PC-9 (cell line): ENCODE data around the gene TSTD1. TPM values are rescaled to one million over a fixed set of nuclear protein-coding genes. Genes with fewer than 3 reads are reported as not detected.
"Not testable (repeated sequence)": the region's sequence is repeated elsewhere in the genome, so short reads cannot be mapped to it uniquely, and the experiment has no call there.

Experiments used
- BruUV-seq: library from RNA; stranded (reverse); fragments of 400-500 nt; replicated peaks from 2 replicates; lab custom pipeline; 2021; lab: Mats Ljungman, UMichigan
- CTCF ChIA-PET: fragments of 300-600 bp; sonication (Branson Sonifier 250); formaldehyde crosslinking; loops from one replicate; lab custom pipeline; 2022; ENCODE audit warnings: antibody characterized with exemption; lab: Charles Lee
- POLR2A ChIA-PET: fragments of 300-600 bp; sonication (Branson Sonifier 250); formaldehyde crosslinking; loops from one replicate; lab custom pipeline; 2022; ENCODE audit warnings: antibody characterized with exemption; ENCODE audit not compliant: unreplicated experiment; lab: Charles Lee
- DNase-seq, 2 experiments: peaks; one replicate each; pipeline versions ENCODE4 v3.0.0 to v3.0.0-alpha.2; 2015 to 2022; ENCODE audit warnings: mixed read lengths in 1 of 2
- H2AFZ ChIP-seq: fragments of 200-600 bp; sonication (generic); 2 replicates; pipeline ENCODE4 v1.8.1; 2017; ENCODE audit warnings: antibody characterized with exemption
- H3F3A ChIP-seq: fragments of 200-600 bp; sonication (generic); 2 replicates; pipeline ENCODE4 v1.8.1; 2017; ENCODE audit warnings: antibody characterized with exemption, mild to moderate bottlenecking, low read depth; ENCODE audit not compliant: insufficient read depth
- H3K27ac ChIP-seq: fragments of 200-600 bp; sonication (generic); 2 replicates; pipeline ENCODE4 v1.6.1; 2016; ENCODE audit warnings: mixed run types
- H3K27me3 ChIP-seq: fragments of 200-600 bp; sonication (generic); 2 replicates; pipeline ENCODE4 v1.6.1; 2016; ENCODE audit warnings: low read depth, mixed run types; ENCODE audit not compliant: insufficient read depth
- H3K36me3 ChIP-seq: fragments of 200-600 bp; sonication (generic); 2 replicates; pipeline ENCODE4 v1.6.1; 2016; ENCODE audit warnings: low read depth, mixed run types
- H3K4me1 ChIP-seq: fragments of 200-600 bp; sonication (generic); replicated peaks from 2 replicates; pipeline ENCODE4 v1.6.1; 2016; ENCODE audit warnings: mixed run types; ENCODE audit not compliant: insufficient read depth
- H3K4me2 ChIP-seq: fragments of 200-600 bp; sonication (generic); 2 replicates; pipeline ENCODE4 v1.6.1; 2017; ENCODE audit warnings: mixed run types
- H3K4me3 ChIP-seq: fragments of 200-600 bp; sonication (generic); 2 replicates; pipeline ENCODE4 v1.6.1; 2016; ENCODE audit warnings: mixed run types
- H3K79me2 ChIP-seq: fragments of 200-600 bp; sonication (generic); 2 replicates; pipeline ENCODE4 v1.6.1; 2017; ENCODE audit warnings: low read depth, mixed run types
- H3K9me2 ChIP-seq: fragments of 200-600 bp; sonication (generic); 2 replicates; pipeline ENCODE4 v1.8.1; 2017; ENCODE audit warnings: mild to moderate bottlenecking; ENCODE audit not compliant: insufficient read depth
- H3K9me3 ChIP-seq: fragments of 200-600 bp; sonication (generic); 2 replicates; pipeline ENCODE4 v1.8.1; 2016; ENCODE audit warnings: low read depth; ENCODE audit not compliant: insufficient read depth
- H4K20me1 ChIP-seq: fragments of 200-600 bp; sonication (generic); 2 replicates; pipeline ENCODE4 v1.8.1; 2017; ENCODE audit not compliant: insufficient read depth
- CTCF ChIP-seq: fragments of 200-600 bp; sonication (generic); conservative IDR thresholded peaks from 2 replicates; pipeline ENCODE4 v1.6.1; 2017; ENCODE audit warnings: mixed run types, antibody characterized with exemption, mild to moderate bottlenecking, moderate library complexity
- EZH2 ChIP-seq: fragments of 200-600 bp; sonication (generic); IDR thresholded peaks from 2 replicates; pipeline ENCODE4 v1.8.0; 2017; ENCODE audit warnings: antibody characterized with exemption, low read depth
- intact Hi-C: fragments of 100-400 bp; cut with micrococcal nuclease; formaldehyde crosslinking; loops from one replicate; pipeline ENCODE4 v1.10.0; 2022; ENCODE audit not compliant: unreplicated experiment
- total RNA-seq: library from RNA; stranded (reverse); gene quantifications from 2 replicates; pipeline ENCODE4 v1.2.3, GENCODE V29; 2021

The TSTD1 gene
- total RNA-seq, 1 experiment from 2014 or later = 51.4 TPM

- Histone ChIP-seq H3K27ac (peak overlapping the region; percentile 68), H3K4me3 (no peak overlapping the region), H3K27me3 (no peaks in the 10 kb centered on the region), H3F3A (peaks cover 30% of the 10 kb centered on the region), H3K4me1 (peaks cover 28% of the 10 kb centered on the region), H3K4me2 (peak overlapping the region; percentile 37), H2AFZ (no peak overlapping the region), H3K9me2 (no peaks in the 10 kb centered on the region), H4K20me1 (no peaks in the 10 kb centered on the region), H3K36me3 (no peaks in the 10 kb centered on the region), H3K79me2 (peaks cover 32% of the 10 kb centered on the region), H3K9me3 (no peaks in the 10 kb centered on the region)
- intact Hi-C loops = no loop called here
- DNase-seq = no peak
- TF ChIP-seq CTCF (no peak), EZH2 (no peak)
- ChIA-PET CTCF (no interaction called here), POLR2A (no interaction called here)
- no TSS peak for BruUV-seq
These were observed 6.4 kb downstream of the TSTD1 start for GRCh38 chr1:161032409-161032808.

GRCh38 chr1:161031874-161032273, 6.9 kb downstream of the TSTD1 start:
- peak overlapping the region; percentile 68; the same call in 1 of the 2 replicates for H3K27ac ChIP-seq
- ChIA-PET POLR2A (no interaction called here), CTCF (no interaction called here)
- BruUV-seq = no TSS peak
- no peaks in the 10 kb centered on the region for H3K9me3 ChIP-seq
- H3K4me3 ChIP-seq = no peak overlapping the region
- TF ChIP-seq CTCF (no peak), EZH2 (no peak)
- H3K4me2 ChIP-seq = 0 out of 2 replicates have a peak overlapping the region, but pooled peaks have one; percentile 37
- H2AFZ ChIP-seq = no peak overlapping the region
- DNase-seq = no peak
- no peaks in the 10 kb centered on the region for H4K20me1 ChIP-seq
- peaks cover 23% of the 10 kb centered on the region for H3K4me1 ChIP-seq
- H3F3A ChIP-seq = peaks cover 30% of the 10 kb centered on the region
- peaks cover 27% of the 10 kb centered on the region; the same call in 1 of the 2 replicates for H3K79me2 ChIP-seq
- no peaks in the 10 kb centered on the region for H3K36me3 ChIP-seq
- intact Hi-C loops = no loop called here
- no peaks in the 10 kb centered on the region for H3K9me2 ChIP-seq
- no peaks in the 10 kb centered on the region for H3K27me3 ChIP-seq

- Histone ChIP-seq H3F3A (peaks cover 26% of the 10 kb centered on the region), H3K4me1 (peaks cover 23% of the 10 kb centered on the region), H3K79me2 (peaks cover 19% of the 10 kb centered on the region; the same call in 1 of the 2 replicates)
- H3K9me3 ChIP-seq, H3K36me3 ChIP-seq, H3K9me2 ChIP-seq, H4K20me1 ChIP-seq, H3K4me3 ChIP-seq, H2AFZ ChIP-seq, CTCF ChIA-PET, BruUV-seq, POLR2A ChIA-PET, H3K27ac ChIP-seq, DNase-seq, intact Hi-C loops, H3K27me3 ChIP-seq, H3K4me2 ChIP-seq: not testable (repeated sequence)
These were observed 9.3 kb downstream of the TSTD1 start for GRCh38 chr1:161029466-161029865.

- POLR2A ChIA-PET, BruUV-seq: not testable (repeated sequence)
These were observed 11.8 kb downstream of the TSTD1 start for GRCh38 chr1:161026954-161027353.

GRCh38 chr1:161022432-161022831, 16.3 kb downstream of the TSTD1 start:
- peak; percentile 24 to 67 for DNase-seq
- H2AFZ ChIP-seq, BruUV-seq, H3K36me3 ChIP-seq, intact Hi-C loops, H3K9me2 ChIP-seq, H3K27me3 ChIP-seq, H3K9me3 ChIP-seq, CTCF ChIA-PET: not testable (repeated sequence)
- H3K4me2 ChIP-seq = peak overlapping the region; percentile 91
- H3K27ac ChIP-seq = peak overlapping the region; percentile 97
- H3K4me3 ChIP-seq = peak overlapping the region; percentile 59; the same call in 1 of the 2 replicates
- H3F3A ChIP-seq = peaks cover 42% of the 10 kb centered on the region
- POLR2A ChIA-PET = interaction anchor here (1.0 kb wide), 1 partner anchor 23 kb away, joined by 3 read pairs; the partner anchor contains the start of gene USF1
- peaks cover 28% of the 10 kb centered on the region for H4K20me1 ChIP-seq
- peaks cover 39% of the 10 kb centered on the region for H3K79me2 ChIP-seq
- H3K4me1 ChIP-seq = peaks cover 40% of the 10 kb centered on the region

More at GRCh38 chr1:161026954-161027353, 11.8 kb downstream of the TSTD1 start:
- intact Hi-C loops, H3K4me3 ChIP-seq, H2AFZ ChIP-seq, H3K4me2 ChIP-seq, H3K27me3 ChIP-seq, DNase-seq, H3K36me3 ChIP-seq, H3K27ac ChIP-seq, H4K20me1 ChIP-seq, H3K9me3 ChIP-seq, H3K9me2 ChIP-seq, CTCF ChIA-PET: not testable (repeated sequence)
- Histone ChIP-seq H3K79me2 (0 out of 2 replicates have a peak, but pooled peaks cover 12% of the 10 kb centered on the region), H3F3A (peaks cover 25% of the 10 kb centered on the region), H3K4me1 (peaks cover 10% of the 10 kb centered on the region)
